ENCODE measurements around the gene TEC.

DNA sequence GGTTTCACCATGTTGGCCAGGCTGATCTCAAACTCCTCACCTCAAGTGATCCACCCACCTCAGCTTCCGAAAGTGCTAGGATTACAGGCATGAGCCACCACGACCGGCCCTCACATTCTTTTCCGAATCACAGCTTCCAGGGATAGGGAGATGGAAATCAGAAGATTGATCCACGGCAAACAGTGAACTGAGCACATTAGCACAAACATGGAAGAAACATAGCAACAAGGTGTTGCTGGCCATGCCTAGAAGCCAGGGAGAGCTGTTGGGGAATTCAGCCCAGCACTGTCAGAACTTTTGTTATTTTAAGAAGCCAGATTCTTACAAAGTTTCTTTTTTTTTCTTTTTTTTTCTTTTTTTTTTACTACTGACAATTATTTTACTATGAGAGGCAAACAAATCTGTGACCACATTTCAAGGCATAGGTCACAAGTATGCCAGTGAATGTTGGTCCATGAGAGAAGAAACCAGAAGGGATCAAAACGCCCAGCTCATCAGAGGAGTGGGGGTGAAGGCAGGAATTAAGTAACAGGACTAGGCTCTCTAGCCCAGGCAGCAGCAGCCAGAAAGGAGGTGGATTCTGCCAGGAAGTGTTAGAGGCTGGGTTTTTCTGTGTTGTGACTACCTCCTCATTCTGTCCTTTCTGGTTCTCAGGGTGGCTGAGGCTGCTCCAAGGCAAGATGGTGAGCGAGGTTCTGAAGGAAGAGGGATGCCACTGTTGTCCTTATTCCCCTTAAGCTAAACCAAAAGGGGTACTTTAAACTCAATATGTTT, 44.1 kb downstream of the TEC start:
- TF ChIP-seq CTCF (conservative IDR thresholded peaks at IDR 0.05; ENCODE audit: low read length) (no peak), EZH2phosphoT487 (IDR thresholded peaks at IDR 0.05; ENCODE audit: borderline replicate concordance) (no peak)

Measured in Loucy (cell line).